ENCODE measurements around the gene ZFAND3.

ZFAND3 gene

DNA sequence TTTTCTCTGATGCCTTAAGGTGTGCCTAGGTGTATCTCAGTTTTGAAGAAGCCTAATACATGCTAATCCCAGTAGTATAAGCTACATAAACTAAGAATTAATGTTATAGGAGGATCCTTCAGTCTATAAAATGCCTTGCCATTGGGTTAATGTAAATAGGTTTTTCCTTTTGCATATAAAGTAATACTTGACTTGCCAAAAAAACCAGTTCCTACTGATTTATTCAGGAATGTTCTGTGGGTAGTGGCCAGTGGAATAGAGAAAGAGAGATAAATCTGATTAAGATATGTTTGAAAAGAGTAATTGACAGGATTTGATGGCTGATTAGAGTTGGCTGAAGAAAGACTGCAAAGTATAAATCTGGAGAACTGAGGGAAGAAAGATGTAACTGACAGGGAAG lies 273.4 kb downstream of the ZFAND3 start:
- Histone ChIP-seq H3K4me1 (ENCODE audit: insufficient read depth, insufficient read length) (no peaks in the 10 kb centered on the region), H3K9ac (ENCODE audit: insufficient read length, low read depth) (no peak overlapping the region), H3K27me3 (ENCODE audit: insufficient read depth, insufficient read length) (no peaks in the 10 kb centered on the region), H3K36me3 (ENCODE audit: insufficient read depth, insufficient read length, low read length) (no peaks in the 10 kb centered on the region), H3K4me3 (ENCODE audit: insufficient read length, low read depth) (no peak overlapping the region), H3K9me3 (ENCODE audit: insufficient read depth, low read length) (no peaks in the 10 kb centered on the region)
- TF ChIP-seq SUZ12 (IDR thresholded peaks at IDR 0.05; ENCODE audit: extremely low read depth, insufficient read depth, insufficient read length) (no peak), YY1 (IDR thresholded peaks at IDR 0.05; ENCODE audit: insufficient read depth, insufficient read length) (no peak), ZNF274 (IDR thresholded peaks at IDR 0.05; ENCODE audit: low read depth, low read length) (no peak)
- no peak for DNase-seq (ENCODE audit: low read depth, low spot score)

- Histone ChIP-seq H3K36me3 (ENCODE audit: insufficient read depth, insufficient read length, low read length) (no peaks in the 10 kb centered on the region), H3K4me3 (ENCODE audit: insufficient read length, low read depth) (no peak overlapping the region), H3K9me3 (ENCODE audit: insufficient read depth, low read length) (no peaks in the 10 kb centered on the region), H3K9ac (ENCODE audit: insufficient read length, low read depth) (no peak overlapping the region), H3K4me1 (ENCODE audit: insufficient read depth, insufficient read length) (no peaks in the 10 kb centered on the region), H3K27me3 (ENCODE audit: insufficient read depth, insufficient read length) (no peaks in the 10 kb centered on the region)
- no peak for TF ChIP-seq YY1 (IDR thresholded peaks at IDR 0.05; ENCODE audit: insufficient read depth, insufficient read length)
- no peak for TF ChIP-seq SUZ12 (IDR thresholded peaks at IDR 0.05; ENCODE audit: extremely low read depth, insufficient read depth, insufficient read length)
- no peak for TF ChIP-seq ZNF274 (IDR thresholded peaks at IDR 0.05; ENCODE audit: low read depth, low read length)
- no peak for DNase-seq (ENCODE audit: low read depth, low spot score)
Observed at GRCh38 chr6:38095054-38095453, 275.5 kb downstream of the ZFAND3 start.

- no peak overlapping the region for H3K4me3 ChIP-seq (ENCODE audit: insufficient read length, low read depth)
- no peak for DNase-seq (ENCODE audit: low read depth, low spot score)
- H3K9ac ChIP-seq (ENCODE audit: insufficient read length, low read depth), result no peak overlapping the region
- no peaks in the 10 kb centered on the region for H3K4me1 ChIP-seq (ENCODE audit: insufficient read depth, insufficient read length)
- H3K9me3 ChIP-seq (ENCODE audit: insufficient read depth, low read length), result no peaks in the 10 kb centered on the region
- TF ChIP-seq SUZ12 (IDR thresholded peaks at IDR 0.05; ENCODE audit: extremely low read depth, insufficient read depth, insufficient read length) (no peak), YY1 (IDR thresholded peaks at IDR 0.05; ENCODE audit: insufficient read depth, insufficient read length) (no peak), ZNF274 (IDR thresholded peaks at IDR 0.05; ENCODE audit: low read depth, low read length) (no peak)
- H3K36me3 ChIP-seq (ENCODE audit: insufficient read depth, insufficient read length, low read length), result peaks cover 2% of the 10 kb centered on the region
- H3K27me3 ChIP-seq (ENCODE audit: insufficient read depth, insufficient read length), result no peaks in the 10 kb centered on the region
Observed at GRCh38 chr6:38099221-38099620, 279.7 kb downstream of the ZFAND3 start.

DNA sequence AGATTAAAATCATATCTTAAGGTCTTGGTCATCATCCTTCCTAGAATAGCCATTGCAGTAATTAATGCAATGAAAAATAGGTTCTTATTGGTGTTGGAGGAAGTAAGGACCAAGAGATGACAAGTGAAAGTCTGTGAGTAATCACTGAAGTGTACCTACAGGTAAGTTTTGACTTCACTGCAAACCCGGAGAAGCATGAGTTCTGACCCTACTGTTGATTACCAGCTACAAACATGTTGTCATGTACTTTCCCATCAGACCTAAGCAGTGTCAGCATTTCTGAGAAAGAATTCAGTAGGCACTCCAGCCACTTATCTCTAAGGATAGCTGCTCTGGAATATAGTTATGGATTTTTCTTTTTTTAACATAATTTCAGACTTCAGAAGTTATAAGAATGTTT lies 280.9 kb downstream of the ZFAND3 start:
- Histone ChIP-seq H3K27me3 (ENCODE audit: insufficient read depth, insufficient read length) (no peaks in the 10 kb centered on the region), H3K9me3 (ENCODE audit: insufficient read depth, low read length) (no peaks in the 10 kb centered on the region), H3K9ac (ENCODE audit: insufficient read length, low read depth) (no peak overlapping the region), H3K4me1 (ENCODE audit: insufficient read depth, insufficient read length) (no peaks in the 10 kb centered on the region), H3K36me3 (ENCODE audit: insufficient read depth, insufficient read length, low read length) (peaks cover 2% of the 10 kb centered on the region), H3K4me3 (ENCODE audit: insufficient read length, low read depth) (no peak overlapping the region)
- no peak for DNase-seq (ENCODE audit: low read depth, low spot score)
- TF ChIP-seq SUZ12 (IDR thresholded peaks at IDR 0.05; ENCODE audit: extremely low read depth, insufficient read depth, insufficient read length) (no peak), YY1 (IDR thresholded peaks at IDR 0.05; ENCODE audit: insufficient read depth, insufficient read length) (no peak), ZNF274 (IDR thresholded peaks at IDR 0.05; ENCODE audit: low read depth, low read length) (no peak)

- Histone ChIP-seq H3K9ac (ENCODE audit: insufficient read length, low read depth) (no peak overlapping the region), H3K4me1 (ENCODE audit: insufficient read depth, insufficient read length) (no peaks in the 10 kb centered on the region), H3K27me3 (ENCODE audit: insufficient read depth, insufficient read length) (no peaks in the 10 kb centered on the region), H3K4me3 (ENCODE audit: insufficient read length, low read depth) (no peak overlapping the region), H3K9me3 (ENCODE audit: insufficient read depth, low read length) (no peaks in the 10 kb centered on the region), H3K36me3 (ENCODE audit: insufficient read depth, insufficient read length, low read length) (peaks cover 5% of the 10 kb centered on the region)
- TF ChIP-seq SUZ12 (IDR thresholded peaks at IDR 0.05; ENCODE audit: extremely low read depth, insufficient read depth, insufficient read length), result no peak
- no peak for TF ChIP-seq YY1 (IDR thresholded peaks at IDR 0.05; ENCODE audit: insufficient read depth, insufficient read length)
- TF ChIP-seq ZNF274 (IDR thresholded peaks at IDR 0.05; ENCODE audit: low read depth, low read length), result no peak
- no peak for DNase-seq (ENCODE audit: low read depth, low spot score)
Observed at GRCh38 chr6:38103921-38104320, 284.4 kb downstream of the ZFAND3 start.

DNA sequence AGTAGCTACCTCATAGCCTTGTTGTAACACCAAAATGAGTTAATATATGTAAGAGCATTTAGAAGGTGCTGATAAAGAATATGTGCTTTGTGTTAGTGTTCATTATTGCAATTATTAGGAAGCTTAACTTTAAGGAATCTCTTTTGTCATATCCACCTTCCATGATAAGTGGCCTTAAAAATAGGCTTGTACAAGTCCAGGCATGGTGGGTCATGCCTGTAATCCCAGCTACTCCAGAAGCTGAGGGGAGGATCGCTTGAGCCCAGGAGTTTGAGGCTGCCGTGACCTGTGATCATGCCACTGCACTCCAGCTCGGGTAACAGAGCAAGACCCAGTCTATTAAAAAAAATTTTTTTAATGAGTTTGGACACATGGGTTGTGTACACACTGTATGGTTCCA lies 285.5 kb downstream of the ZFAND3 start:
- no peaks in the 10 kb centered on the region for H3K27me3 ChIP-seq (ENCODE audit: insufficient read depth, insufficient read length)
- peaks cover 5% of the 10 kb centered on the region for H3K36me3 ChIP-seq (ENCODE audit: insufficient read depth, insufficient read length, low read length)
- no peak overlapping the region for H3K4me3 ChIP-seq (ENCODE audit: insufficient read length, low read depth)
- no peaks in the 10 kb centered on the region for H3K4me1 ChIP-seq (ENCODE audit: insufficient read depth, insufficient read length)
- TF ChIP-seq ZNF274 (IDR thresholded peaks at IDR 0.05; ENCODE audit: low read depth, low read length) (no peak), SUZ12 (IDR thresholded peaks at IDR 0.05; ENCODE audit: extremely low read depth, insufficient read depth, insufficient read length) (no peak), YY1 (IDR thresholded peaks at IDR 0.05; ENCODE audit: insufficient read depth, insufficient read length) (no peak)
- no peak for DNase-seq (ENCODE audit: low read depth, low spot score)
- H3K9me3 ChIP-seq (ENCODE audit: insufficient read depth, low read length), result no peaks in the 10 kb centered on the region
- H3K9ac ChIP-seq (ENCODE audit: insufficient read length, low read depth), result no peak overlapping the region

DNA sequence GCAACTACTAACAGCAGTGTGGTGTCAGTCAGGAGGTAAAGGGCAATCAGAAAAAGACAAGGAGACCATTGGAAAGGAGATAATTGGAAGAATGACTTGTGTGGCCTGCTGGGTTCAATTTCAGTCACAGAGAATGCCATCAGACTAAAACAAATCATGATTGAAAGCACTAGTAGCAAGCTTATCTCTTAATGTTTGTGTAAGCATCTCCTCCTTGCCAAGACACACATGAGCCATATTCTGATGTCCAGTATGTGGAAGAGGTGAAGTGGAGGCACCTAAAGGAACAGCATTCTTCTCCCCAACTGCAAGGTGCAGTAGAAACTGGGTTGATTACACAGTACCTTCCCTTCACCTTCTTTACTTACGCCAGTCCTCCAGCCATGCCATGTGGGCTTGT lies 287.5 kb downstream of the ZFAND3 start:
- no peak overlapping the region for H3K4me3 ChIP-seq (ENCODE audit: insufficient read length, low read depth)

More for the DNA sequence above, 287.5 kb downstream of the ZFAND3 start:
- Histone ChIP-seq H3K4me1 (ENCODE audit: insufficient read depth, insufficient read length) (no peaks in the 10 kb centered on the region), H3K9me3 (ENCODE audit: insufficient read depth, low read length) (no peaks in the 10 kb centered on the region), H3K36me3 (ENCODE audit: insufficient read depth, insufficient read length, low read length) (peaks cover 5% of the 10 kb centered on the region), H3K9ac (ENCODE audit: insufficient read length, low read depth) (no peak overlapping the region), H3K27me3 (ENCODE audit: insufficient read depth, insufficient read length) (no peaks in the 10 kb centered on the region)
- TF ChIP-seq SUZ12 (IDR thresholded peaks at IDR 0.05; ENCODE audit: extremely low read depth, insufficient read depth, insufficient read length), result no peak
- no peak for TF ChIP-seq ZNF274 (IDR thresholded peaks at IDR 0.05; ENCODE audit: low read depth, low read length)
- no peak for TF ChIP-seq YY1 (IDR thresholded peaks at IDR 0.05; ENCODE audit: insufficient read depth, insufficient read length)
- no peak for DNase-seq (ENCODE audit: low read depth, low spot score)

Measured in NT2/D1 (cell line).